Measurements from ENCODE around the gene ZNF491. TPM values are rescaled to one million over a fixed set of nuclear protein-coding genes. Genes with fewer than 3 reads are reported as not detected.
A peak's percentile ranks its signal among the peaks of the same experiment; 100 is the strongest.
"Not testable (repeated sequence)": the region's sequence is repeated elsewhere in the genome, so short reads cannot be mapped to it uniquely, and the experiment has no call there.

ZNF491 gene
- total and polyA plus RNA-seq, 2 donors (not counting 1 experiment from before 2014, with no cell fraction given), result 0.57 to 1.7 TPM

DNA sequence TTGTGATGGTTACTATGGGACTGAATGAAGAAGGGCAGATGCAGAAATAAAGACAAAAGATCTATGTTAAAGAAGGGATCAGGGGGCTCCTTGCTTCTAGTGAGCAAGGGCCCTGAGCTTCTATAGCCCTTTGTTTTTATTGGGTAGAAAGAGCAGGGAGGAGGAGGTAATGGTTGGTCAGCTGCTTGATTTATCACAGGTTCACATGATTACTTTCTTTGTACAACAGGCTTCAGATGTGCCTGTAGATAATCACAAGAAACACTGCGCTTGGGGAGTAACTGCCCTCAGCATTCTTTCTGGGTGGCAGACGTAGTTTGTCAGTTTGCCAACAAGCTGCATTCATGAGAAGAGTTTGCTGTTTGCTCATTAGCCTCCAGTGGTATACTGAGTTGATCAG is 45.4 kb downstream of the ZNF491 start:
- Histone ChIP-seq H3K4me1 (ENCODE audit: control insufficient read depth in 2 of 2, insufficient read depth in 2 of 2, low read length in 2 of 2) (peaks cover 4 to 6% of the 10 kb centered on the region in 2 donors), H3K27ac (ENCODE audit: low read length in 2 of 2) (no peak overlapping the region), H3K9me3 (ENCODE audit: control extremely low read depth in 1 of 3, control insufficient read depth in 2 of 3, insufficient read depth in 1 of 3, low read length in 2 of 3) (peaks cover 0 to 3% (median 0%) of the 10 kb centered on the region in 3 donors), H3K4me3 (ENCODE audit: control extremely low read depth in 1 of 5, extremely low read depth in 1 of 5, insufficient read depth in 1 of 5, low read depth in 2 of 5, low read length in 4 of 5) (no peak overlapping the region), H3K79me2 (ENCODE audit: control insufficient read depth, insufficient read depth, low read length) (no peaks in the 10 kb centered on the region), H4K20me1 (ENCODE audit: control insufficient read depth, insufficient read depth, low read length, poor library complexity, severe bottlenecking) (no peaks in the 10 kb centered on the region), H2AFZ (ENCODE audit: insufficient read depth, low read depth, low read length, poor library complexity, severe bottlenecking) (no peak overlapping the region), H3K36me3 (replicated peaks in 1 of 2; ENCODE audit: control extremely low read depth in 1 of 2, control insufficient read depth in 1 of 2, extremely low read depth in 1 of 2, insufficient read depth in 2 of 2, low read length in 1 of 2) (no peaks in the 10 kb centered on the region), H3K4me2 (replicated peaks; ENCODE audit: low read depth, low read length, poor library complexity, severe bottlenecking) (no peak overlapping the region), H3K9ac (ENCODE audit: low read length) (no peak overlapping the region), H3K27me3 (replicated peaks in 1 of 4; ENCODE audit: control extremely low read depth in 1 of 4, control insufficient read depth in 3 of 4, insufficient read depth in 4 of 4, low read length in 3 of 4) (no peaks in the 10 kb centered on the region)
- intact Hi-C loops (cut with micrococcal nuclease), result no loop called here
- DNase-seq (no peak), ATAC-seq (ENCODE audit: low read depth) (no peak)
- WGBS (ENCODE audit: insufficient coverage), result 90% methylated on average over 2 of the region's 2 CpGs
- peaks cover 5% of the 10 kb centered on the region for H3K4me1 Mint-ChIP-seq
- H3K27me3 Mint-ChIP-seq, result no peaks in the 10 kb centered on the region
- H3K9me3 Mint-ChIP-seq (ENCODE audit: insufficient read depth), result no peaks in the 10 kb centered on the region
- CTCF ChIA-PET, result interaction anchor here (0.8 kb wide), 1 partner anchor 46 kb away, joined by 3 read pairs; the partner anchor contains the start of gene ZNF491
- POLR2A ChIA-PET, result no interaction called here
- no peak overlapping the region for H3K4me3 Mint-ChIP-seq
- no peak overlapping the region for H3K27ac Mint-ChIP-seq
- TF ChIP-seq CTCF (IDR thresholded peaks at IDR 0.05), result no peak
- TF ChIP-seq EZH2 (IDR thresholded peaks at IDR 0.05; ENCODE audit: borderline replicate concordance, insufficient read depth, low read depth, low read length, poor library complexity, severe bottlenecking), result no peak

DNA sequence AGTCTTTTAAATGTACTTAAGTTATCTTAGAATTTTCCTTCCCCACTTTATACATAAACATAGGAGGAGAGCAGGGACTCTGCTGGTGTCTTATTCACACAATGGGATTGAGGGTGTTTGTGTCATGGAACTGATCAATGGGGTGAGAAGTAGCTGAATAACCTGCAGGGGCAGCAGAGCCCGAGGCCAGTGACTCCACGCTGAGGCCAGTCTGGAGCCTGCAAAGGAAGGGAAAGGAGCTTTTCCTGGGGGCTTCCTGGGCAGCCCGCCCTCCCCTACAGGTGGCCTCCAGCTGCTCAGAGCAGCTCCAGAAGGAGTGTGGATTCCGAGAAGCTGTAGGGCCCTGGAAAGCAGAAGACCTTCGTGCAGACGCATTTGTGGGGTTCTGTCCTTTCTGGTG is 49.3 kb downstream of the ZNF491 start:
- H3K79me2 ChIP-seq (ENCODE audit: control insufficient read depth, insufficient read depth, low read length), result peaks cover 30% of the 10 kb centered on the region
- peaks cover 20 to 24% of the 10 kb centered on the region in 2 donors for H3K4me1 ChIP-seq (ENCODE audit: control insufficient read depth in 2 of 2, insufficient read depth in 2 of 2, low read length in 2 of 2)
- H3K9me3 Mint-ChIP-seq (ENCODE audit: insufficient read depth); H3K27ac Mint-ChIP-seq; H3K27me3 Mint-ChIP-seq; H3K9me3 ChIP-seq (ENCODE audit: control extremely low read depth in 1 of 3, control insufficient read depth in 2 of 3, insufficient read depth in 1 of 3, low read length in 2 of 3); H3K4me2 ChIP-seq (replicated peaks; ENCODE audit: low read depth, low read length, poor library complexity, severe bottlenecking); ATAC-seq (ENCODE audit: low read depth); POLR2A ChIA-PET; H3K27me3 ChIP-seq (replicated peaks in 1 of 4; ENCODE audit: control extremely low read depth in 1 of 4, control insufficient read depth in 3 of 4, insufficient read depth in 4 of 4, low read length in 3 of 4); H3K27ac ChIP-seq (ENCODE audit: low read length in 2 of 2); DNase-seq; H3K4me3 ChIP-seq (ENCODE audit: control extremely low read depth in 1 of 5, extremely low read depth in 1 of 5, insufficient read depth in 1 of 5, low read depth in 2 of 5, low read length in 4 of 5); H3K9ac ChIP-seq (ENCODE audit: low read length): not testable (repeated sequence)
- H3K4me1 Mint-ChIP-seq, result peaks cover 29% of the 10 kb centered on the region
- H3K36me3 ChIP-seq (replicated peaks in 1 of 2; ENCODE audit: control extremely low read depth in 1 of 2, control insufficient read depth in 1 of 2, extremely low read depth in 1 of 2, insufficient read depth in 2 of 2, low read length in 1 of 2), result peaks cover 0 to 12% of the 10 kb centered on the region in 2 experiments
- intact Hi-C loops (cut with micrococcal nuclease), result loop anchor here (1.0 to 2.0 kb wide), 5 partner anchors 33 to 315 kb away; partner anchors contain the start of genes ZNF440, ZNF441, ZNF491 and ZNF700
- CTCF ChIA-PET, result interaction anchor here (1.4 to 1.7 kb wide), 3 partner anchors 14 to 50 kb away, joined by 3 to 5 read pairs (median 3); partner anchors contain the start of gene ZNF491
- peak overlapping the region; percentile 90 for H3K4me3 Mint-ChIP-seq
- 82% methylated on average over 6 of the region's 6 CpGs for WGBS (ENCODE audit: insufficient coverage)
- H4K20me1 ChIP-seq (ENCODE audit: control insufficient read depth, insufficient read depth, low read length, poor library complexity, severe bottlenecking), result peaks cover 33% of the 10 kb centered on the region
- H2AFZ ChIP-seq (ENCODE audit: insufficient read depth, low read depth, low read length, poor library complexity, severe bottlenecking), result peak overlapping the region; percentile 86

Measured in B cell (primary cell).